Measurements from ENCODE around the gene SMPD3.

Gene SMPD3

DNA sequence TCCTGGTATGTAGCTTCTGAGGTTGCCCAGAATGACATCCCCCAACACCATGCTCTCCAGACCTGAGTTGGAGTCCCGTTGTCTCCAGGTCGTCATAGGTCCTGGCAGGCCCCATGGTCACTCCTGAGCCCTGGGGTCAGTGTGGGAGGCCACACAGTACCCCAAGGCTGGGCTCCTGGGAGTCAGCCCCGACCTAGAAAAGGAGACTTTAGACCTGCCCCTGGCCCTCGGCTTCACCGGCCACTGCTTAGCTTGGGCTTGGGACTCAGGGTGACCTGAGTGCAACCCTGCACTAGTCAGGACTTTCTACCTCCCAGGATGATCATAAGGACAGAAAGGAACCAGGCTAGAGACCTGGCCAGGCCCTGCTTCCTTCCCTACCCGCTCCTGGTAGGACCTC is 71.7 kb downstream of the SMPD3 start:
- TF ChIP-seq TAF1 (IDR thresholded peaks at IDR 0.05; ENCODE audit: borderline replicate concordance, insufficient read depth, low read length) (no peak), POLR2AphosphoS5 (IDR thresholded peaks at IDR 0.05; ENCODE audit: low read depth, low read length) (no peak), SIN3A (IDR thresholded peaks at IDR 0.05; ENCODE audit: borderline replicate concordance, insufficient read depth, low read length) (no peak)

GRCh38 chr16:68375801-68376536 is 72.3 kb downstream of the SMPD3 start:
- TF ChIP-seq TAF1 (IDR thresholded peaks at IDR 0.05; ENCODE audit: borderline replicate concordance, insufficient read depth, low read length) (no peak), FOXP2 (optimal IDR thresholded peaks at IDR 0.05; ENCODE audit: borderline replicate concordance, extremely low read depth, extremely low read length, insufficient read depth) (no peak), REST (IDR thresholded peaks at IDR 0.05; ENCODE audit: insufficient read depth in 1 of 2, low read depth in 2 of 2, low read length in 2 of 2) (no peak), POLR2AphosphoS5 (IDR thresholded peaks at IDR 0.05; ENCODE audit: low read depth, low read length) (no peak), SIN3A (IDR thresholded peaks at IDR 0.05; ENCODE audit: borderline replicate concordance, insufficient read depth, low read length) (no peak)

- TF ChIP-seq FOXP2 (optimal IDR thresholded peaks at IDR 0.05; ENCODE audit: borderline replicate concordance, extremely low read depth, extremely low read length, insufficient read depth) (no peak), SIN3A (IDR thresholded peaks at IDR 0.05; ENCODE audit: borderline replicate concordance, insufficient read depth, low read length) (no peak), TAF1 (IDR thresholded peaks at IDR 0.05; ENCODE audit: borderline replicate concordance, insufficient read depth, low read length) (no peak), REST (IDR thresholded peaks at IDR 0.05; ENCODE audit: insufficient read depth in 1 of 2, low read depth in 2 of 2, low read length in 2 of 2) (no peak), POLR2AphosphoS5 (IDR thresholded peaks at IDR 0.05; ENCODE audit: low read depth, low read length) (no peak)
These were observed 73.2 kb downstream of the SMPD3 start for GRCh38 chr16:68374961-68375660.

- TF ChIP-seq FOXP2 (optimal IDR thresholded peaks at IDR 0.05; ENCODE audit: borderline replicate concordance, extremely low read depth, extremely low read length, insufficient read depth) = no peak
- no peak for TF ChIP-seq POLR2AphosphoS5 (IDR thresholded peaks at IDR 0.05; ENCODE audit: low read depth, low read length)
- TF ChIP-seq SIN3A (IDR thresholded peaks at IDR 0.05; ENCODE audit: borderline replicate concordance, insufficient read depth, low read length) = no peak
- no peak for TF ChIP-seq REST (IDR thresholded peaks at IDR 0.05; ENCODE audit: insufficient read depth in 1 of 2, low read depth in 2 of 2, low read length in 2 of 2)
- TF ChIP-seq TAF1 (IDR thresholded peaks at IDR 0.05; ENCODE audit: borderline replicate concordance, insufficient read depth, low read length) = no peak
These were observed 74.0 kb downstream of the SMPD3 start for GRCh38 chr16:68374246-68374805.

- no peak for TF ChIP-seq POLR2AphosphoS5 (IDR thresholded peaks at IDR 0.05; ENCODE audit: low read depth, low read length)
- TF ChIP-seq REST (IDR thresholded peaks at IDR 0.05; ENCODE audit: insufficient read depth in 1 of 2, low read depth in 2 of 2, low read length in 2 of 2) = no peak
- no peak for TF ChIP-seq TAF1 (IDR thresholded peaks at IDR 0.05; ENCODE audit: borderline replicate concordance, insufficient read depth, low read length)
- no peak for TF ChIP-seq SIN3A (IDR thresholded peaks at IDR 0.05; ENCODE audit: borderline replicate concordance, insufficient read depth, low read length)
- no peak for TF ChIP-seq FOXP2 (optimal IDR thresholded peaks at IDR 0.05; ENCODE audit: borderline replicate concordance, extremely low read depth, extremely low read length, insufficient read depth)
These were observed 74.6 kb downstream of the SMPD3 start for GRCh38 chr16:68373528-68374245.
